WERI-Rb-1 (cell line): ENCODE measurements around the gene NIFK.
"Not testable (repeated sequence)": the region's sequence is repeated elsewhere in the genome, so short reads cannot be mapped to it uniquely, and the experiment has no call there.

Experiments
- DNase-seq: peaks from one replicate; pipeline ENCODE4 v3.0.0-alpha.2; 2020
- H3K27ac ChIP-seq: fragments of 250-450 bp; sonication (Bioruptor Pico); 2 replicates; pipeline ENCODE4 v1.5.1; 2020; ENCODE audit warnings: mild to moderate bottlenecking, moderate library complexity
- H3K27me3 ChIP-seq: fragments of 250-450 bp; sonication (Bioruptor Pico); 2 replicates; pipeline ENCODE4 v1.5.1; 2021; ENCODE audit warnings: mild to moderate bottlenecking, low read depth, moderate library complexity; ENCODE audit not compliant: insufficient read depth, severe bottlenecking
- H3K36me3 ChIP-seq: fragments of 250-450 bp; sonication (Bioruptor Pico); 2 replicates; pipeline ENCODE4 v1.5.1; 2020; ENCODE audit warnings: mild to moderate bottlenecking, moderate library complexity
- H3K4me3 ChIP-seq: 2 replicates; pipeline ENCODE4 v1.5.1; 2011; ENCODE audit warnings: low read depth, mild to moderate bottlenecking, control low read depth, low read length
- H3K9me3 ChIP-seq: fragments of 250-450 bp; sonication (Bioruptor Pico); 2 replicates; pipeline ENCODE4 v1.5.1; 2021; ENCODE audit warnings: mild to moderate bottlenecking, moderate library complexity; ENCODE audit not compliant: severe bottlenecking
- TF ChIP-seq, protein P1 (sequence below): IDR thresholded peaks from 2 replicates; pipeline ENCODE4 v1.5.1; 2011; ENCODE audit warnings: low read depth, mild to moderate bottlenecking, control low read depth, inconsistent platforms, low read length

Gene NIFK

DNA sequence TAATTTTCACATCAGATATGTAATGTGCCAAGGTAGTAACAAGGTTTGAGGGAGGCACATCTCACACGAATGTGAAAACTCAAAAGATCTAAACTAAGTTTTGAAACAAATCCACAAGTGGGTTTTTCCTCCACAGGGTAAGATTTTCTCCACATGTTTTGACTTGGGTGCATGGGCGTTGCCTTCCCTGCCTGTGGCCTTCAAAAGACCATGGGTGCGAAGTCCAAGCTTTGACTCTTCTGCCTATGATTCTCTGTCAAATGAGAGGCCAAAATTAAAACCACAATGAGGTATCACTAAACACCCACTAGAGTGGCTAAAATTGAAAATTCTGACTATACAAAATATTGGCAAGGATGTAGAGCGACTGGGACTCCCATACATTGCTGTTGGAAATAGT, 30.7 kb downstream of the NIFK start:
- no peak overlapping the region for H3K27ac ChIP-seq
- no peaks in the 10 kb centered on the region for H3K27me3 ChIP-seq
- no peaks in the 10 kb centered on the region for H3K36me3 ChIP-seq
- no peaks in the 10 kb centered on the region for H3K9me3 ChIP-seq
- DNase-seq = no peak
- TF ChIP-seq, protein P1, sequence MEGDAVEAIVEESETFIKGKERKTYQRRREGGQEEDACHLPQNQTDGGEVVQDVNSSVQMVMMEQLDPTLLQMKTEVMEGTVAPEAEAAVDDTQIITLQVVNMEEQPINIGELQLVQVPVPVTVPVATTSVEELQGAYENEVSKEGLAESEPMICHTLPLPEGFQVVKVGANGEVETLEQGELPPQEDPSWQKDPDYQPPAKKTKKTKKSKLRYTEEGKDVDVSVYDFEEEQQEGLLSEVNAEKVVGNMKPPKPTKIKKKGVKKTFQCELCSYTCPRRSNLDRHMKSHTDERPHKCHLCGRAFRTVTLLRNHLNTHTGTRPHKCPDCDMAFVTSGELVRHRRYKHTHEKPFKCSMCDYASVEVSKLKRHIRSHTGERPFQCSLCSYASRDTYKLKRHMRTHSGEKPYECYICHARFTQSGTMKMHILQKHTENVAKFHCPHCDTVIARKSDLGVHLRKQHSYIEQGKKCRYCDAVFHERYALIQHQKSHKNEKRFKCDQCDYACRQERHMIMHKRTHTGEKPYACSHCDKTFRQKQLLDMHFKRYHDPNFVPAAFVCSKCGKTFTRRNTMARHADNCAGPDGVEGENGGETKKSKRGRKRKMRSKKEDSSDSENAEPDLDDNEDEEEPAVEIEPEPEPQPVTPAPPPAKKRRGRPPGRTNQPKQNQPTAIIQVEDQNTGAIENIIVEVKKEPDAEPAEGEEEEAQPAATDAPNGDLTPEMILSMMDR = no peak
- H3K4me3 ChIP-seq = no peak overlapping the region

DNA sequence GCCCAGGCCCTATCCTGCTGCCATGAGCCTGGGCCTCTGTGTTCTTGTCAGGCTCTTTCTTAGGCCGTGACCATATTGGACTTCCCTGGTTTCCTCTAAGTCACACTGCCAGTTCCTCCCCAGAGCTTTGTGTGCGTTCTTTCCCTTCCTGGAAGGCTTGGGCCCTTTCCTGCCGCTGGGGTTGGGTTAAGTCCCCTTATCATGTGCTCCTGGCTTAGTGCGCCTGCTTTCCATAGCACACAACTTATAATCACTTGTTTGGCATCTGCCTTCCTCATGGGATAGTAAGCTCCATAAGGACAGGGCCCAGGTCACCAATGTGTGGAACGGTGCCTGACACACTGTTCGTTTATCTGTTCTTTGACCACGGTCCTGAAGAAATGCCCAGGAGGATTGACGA, 31.3 kb downstream of the NIFK start:
- H3K9me3 ChIP-seq = no peaks in the 10 kb centered on the region
- DNase-seq = no peak
- no peak overlapping the region for H3K4me3 ChIP-seq
- no peak overlapping the region for H3K27ac ChIP-seq
- TF ChIP-seq, protein P1 = no peak
- H3K36me3 ChIP-seq = no peaks in the 10 kb centered on the region
- H3K27me3 ChIP-seq = no peaks in the 10 kb centered on the region

GRCh38 chr2:121701761-121702160, 34.9 kb downstream of the NIFK start:
- H3K27me3 ChIP-seq, H3K4me3 ChIP-seq, H3K9me3 ChIP-seq, H3K36me3 ChIP-seq, DNase-seq, H3K27ac ChIP-seq: not testable (repeated sequence)

DNA sequence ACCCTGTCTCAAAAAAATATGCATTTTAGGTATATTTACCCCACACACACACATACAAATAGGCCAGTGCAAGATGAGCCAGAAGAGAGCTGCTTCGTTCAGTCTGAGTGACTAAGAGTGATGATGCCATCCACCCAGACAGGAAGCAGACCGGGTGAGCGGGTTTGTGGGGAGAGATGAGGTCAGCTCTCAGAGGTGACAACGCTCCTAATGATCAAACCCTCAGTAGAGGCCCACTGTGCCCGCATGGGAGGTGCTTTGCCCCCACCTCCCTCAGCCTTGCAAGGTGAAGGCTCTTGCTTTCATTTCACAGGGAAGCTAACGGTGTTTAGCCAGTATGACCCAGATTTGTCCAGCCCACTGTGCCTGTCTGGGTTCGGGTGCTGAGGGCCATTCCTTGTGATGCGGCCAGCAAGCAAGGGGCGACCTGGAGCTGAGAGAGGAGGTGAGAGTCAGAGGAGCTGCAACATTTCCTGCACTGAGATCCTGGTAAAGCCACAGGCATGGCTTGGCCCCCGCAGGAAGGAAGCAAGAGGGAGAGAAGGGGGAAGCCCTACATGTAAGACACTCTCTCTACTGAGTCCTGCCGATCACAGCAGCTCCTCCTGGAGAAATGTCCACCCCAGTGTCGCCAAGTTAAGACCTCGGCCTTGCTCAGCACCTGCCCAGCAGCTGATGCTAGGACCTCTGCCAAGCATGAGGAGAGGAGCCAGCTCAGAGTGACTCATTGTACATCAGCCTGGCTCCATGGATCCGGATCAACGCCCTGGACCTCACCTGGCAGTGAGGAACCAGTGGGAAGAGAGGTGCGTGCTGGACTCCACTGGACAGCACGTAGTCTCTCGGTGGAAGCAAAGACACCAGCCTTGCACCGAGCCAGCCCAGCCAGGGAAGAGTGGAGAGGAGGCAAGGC, 37.0 kb downstream of the NIFK start:
- Histone ChIP-seq H3K36me3 (no peaks in the 10 kb centered on the region), H3K27me3 (no peaks in the 10 kb centered on the region), H3K27ac (no peak overlapping the region), H3K4me3 (no peak overlapping the region), H3K9me3 (no peaks in the 10 kb centered on the region)
- no peak for DNase-seq
- TF ChIP-seq, protein P1 = no peak

DNA sequence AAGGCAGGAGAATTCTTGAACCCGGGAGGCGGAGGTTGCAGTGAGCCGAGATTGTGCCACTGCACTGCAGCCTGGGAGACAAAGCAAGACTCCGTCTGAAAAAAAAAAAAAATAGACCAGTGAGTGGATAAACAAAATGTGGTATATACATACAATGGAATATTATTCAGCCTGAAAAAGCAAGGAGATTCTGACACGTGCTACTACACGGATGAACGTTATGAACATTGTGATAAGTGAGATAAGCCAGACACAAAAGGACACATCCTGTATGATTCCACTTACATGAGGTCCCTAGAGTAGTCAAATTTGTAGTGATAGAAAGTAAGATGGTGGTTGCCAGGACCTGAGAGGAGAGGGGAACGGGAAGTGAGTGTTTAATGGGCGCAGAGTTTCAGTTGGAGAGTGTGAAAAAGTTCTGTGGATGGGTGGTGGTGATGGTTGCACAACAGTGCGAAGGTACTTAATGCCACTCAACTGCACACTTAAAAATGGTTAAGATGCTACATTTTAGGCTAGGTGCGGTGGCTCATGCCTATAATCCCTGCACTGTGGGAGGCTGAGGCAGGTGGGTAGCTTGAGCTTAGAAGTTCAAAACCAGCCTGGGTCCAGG, 38.3 kb downstream of the NIFK start:
- TF ChIP-seq, protein P1 = no peak
- H3K36me3 ChIP-seq = no peaks in the 10 kb centered on the region
- H3K27ac ChIP-seq = no peak overlapping the region
- no peak overlapping the region for H3K4me3 ChIP-seq
- no peaks in the 10 kb centered on the region for H3K9me3 ChIP-seq
- H3K27me3 ChIP-seq = no peaks in the 10 kb centered on the region
- no peak for DNase-seq

DNA sequence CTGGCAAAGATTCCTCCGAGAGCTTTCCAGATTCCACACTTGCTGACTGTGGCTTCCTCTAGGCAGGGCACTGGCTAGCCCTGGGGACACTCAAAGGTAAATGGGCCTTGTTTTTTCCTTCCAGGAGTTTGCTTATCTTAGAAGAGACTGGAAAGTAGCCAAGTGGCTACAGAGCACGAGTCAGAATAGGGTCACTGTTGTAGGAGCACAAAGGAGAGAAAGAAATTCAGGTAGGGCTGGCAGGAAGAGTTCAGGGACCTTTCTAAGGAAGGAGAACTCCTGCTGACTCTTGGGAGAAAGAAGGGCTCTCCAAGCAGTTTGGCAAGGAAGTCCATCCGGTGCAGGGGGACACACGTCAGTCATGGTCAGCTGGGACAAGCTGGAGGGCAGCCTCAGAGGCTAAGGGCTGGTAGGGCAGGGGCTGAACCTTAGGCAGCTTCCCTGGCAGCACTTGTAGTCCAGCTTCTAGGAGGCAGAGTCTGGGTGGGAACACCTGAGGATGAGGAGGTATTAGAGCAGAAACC, 39.5 kb downstream of the NIFK start:
- Histone ChIP-seq H3K27me3 (no peaks in the 10 kb centered on the region), H3K27ac (no peak overlapping the region), H3K36me3 (no peaks in the 10 kb centered on the region), H3K9me3 (no peaks in the 10 kb centered on the region), H3K4me3 (no peak overlapping the region)
- DNase-seq = no peak
- TF ChIP-seq, protein P1 = no peak
